Measurements from ENCODE around the gene ZNF618.
A peak's percentile ranks its signal among the peaks of the same experiment; 100 is the strongest.

The ZNF618 gene

GRCh38 chr9:114093761-114094505, 217.8 kb downstream of the ZNF618 start:
- H3K4me3 ChIP-seq (replicated peaks; ENCODE audit: low read depth, low read length) = no peak overlapping the region
- no peak for TF ChIP-seq CTCF (IDR thresholded peaks at IDR 0.05; ENCODE audit: low read depth, low read length, missing control alignments)
- DNase-seq (ENCODE audit: extremely low read depth, low read depth) = no peak

GRCh38 chr9:114094971-114095370, 218.9 kb downstream of the ZNF618 start:
- no peak for TF ChIP-seq CTCF (IDR thresholded peaks at IDR 0.05; ENCODE audit: low read depth, low read length, missing control alignments)
- no peak overlapping the region for H3K4me3 ChIP-seq (replicated peaks; ENCODE audit: low read depth, low read length)
- no peak for DNase-seq (ENCODE audit: extremely low read depth, low read depth)

- no peak overlapping the region for H3K4me3 ChIP-seq (replicated peaks; ENCODE audit: low read depth, low read length)
- peak; percentile 18 for TF ChIP-seq CTCF (IDR thresholded peaks at IDR 0.05; ENCODE audit: low read depth, low read length, missing control alignments)
- DNase-seq (ENCODE audit: extremely low read depth, low read depth) = no peak
Observed at GRCh38 chr9:114096041-114096511, 220.0 kb downstream of the ZNF618 start.

GRCh38 chr9:114096866-114097612, 220.9 kb downstream of the ZNF618 start:
- no peak for DNase-seq (ENCODE audit: extremely low read depth, low read depth)
- H3K4me3 ChIP-seq (replicated peaks; ENCODE audit: low read depth, low read length) = no peak overlapping the region
- no peak for TF ChIP-seq CTCF (IDR thresholded peaks at IDR 0.05; ENCODE audit: low read depth, low read length, missing control alignments)

- no peak for TF ChIP-seq CTCF (IDR thresholded peaks at IDR 0.05; ENCODE audit: low read depth, low read length, missing control alignments)
- no peak for DNase-seq (ENCODE audit: extremely low read depth, low read depth)
- peak overlapping the region; percentile 30; the same call in 1 of the 2 replicates for H3K4me3 ChIP-seq (replicated peaks; ENCODE audit: low read depth, low read length)
Observed at GRCh38 chr9:114097613-114098020, 221.5 kb downstream of the ZNF618 start.

- no peak for TF ChIP-seq CTCF (IDR thresholded peaks at IDR 0.05; ENCODE audit: low read depth, low read length, missing control alignments)
- H3K4me3 ChIP-seq (replicated peaks; ENCODE audit: low read depth, low read length) = peak overlapping the region; percentile 30; the same call in 1 of the 2 replicates
- DNase-seq (ENCODE audit: extremely low read depth, low read depth) = no peak
Observed at GRCh38 chr9:114098021-114098935, 222.2 kb downstream of the ZNF618 start.
